ENCODE results near the gene SMCP. TPM values are rescaled to one million over a fixed set of nuclear protein-coding genes. Genes with fewer than 3 reads are reported as not detected.

The SMCP gene
- polyA plus RNA-seq, 2 of the 4 experiments (the other 2 are of a cell fraction): not detected

- H3K4me3 ChIP-seq: no peak overlapping the region
- FAIRE-seq (no peak), DNase-seq (ENCODE audit: low read depth in 1 of 2, low spot score in 1 of 2) (peak in 1 of 2 experiments; percentile 48), ATAC-seq (peak; percentile 65 to 68; a peak in 5 of 6 replicates)
- TF ChIP-seq HES2 (IDR thresholded peaks at IDR 0.05) (no peak), KDM5A (IDR thresholded peaks at IDR 0.05) (no peak), CHD2 (IDR thresholded peaks at IDR 0.05; ENCODE audit: low read length, partially characterized antibody) (no peak), ELK1 (IDR thresholded peaks at IDR 0.05; ENCODE audit: low read depth, low read length) (no peak), CHD4 (IDR thresholded peaks at IDR 0.05; ENCODE audit: borderline replicate concordance) (no peak), USF2 (IDR thresholded peaks at IDR 0.05) (no peak), ZNF302 (CRISPR knock-in tag; IDR thresholded peaks at IDR 0.05) (no peak), ATOH8 (CRISPR knock-in tag; IDR thresholded peaks at IDR 0.05; ENCODE audit: low read depth) (no peak), HDAC2 (IDR thresholded peaks at IDR 0.05) (no peak), FOSB (CRISPR knock-in tag; IDR thresholded peaks at IDR 0.05) (no peak), SMC3 (IDR thresholded peaks at IDR 0.05) (no peak), TP53 (CRISPR knock-in tag; IDR thresholded peaks at IDR 0.05) (no peak), NR3C1 (IDR thresholded peaks at IDR 0.05) (no peak), BCL3 (IDR thresholded peaks at IDR 0.05) (no peak), PHF8 (IDR thresholded peaks at IDR 0.05; ENCODE audit: borderline replicate concordance, low read depth) (no peak), JUNB (IDR thresholded peaks at IDR 0.05) (no peak), MAZ (IDR thresholded peaks at IDR 0.05; ENCODE audit: borderline replicate concordance, low read depth, low read length) (no peak), HMGXB4 (CRISPR knock-in tag; IDR thresholded peaks at IDR 0.05; ENCODE audit: borderline replicate concordance) (no peak), FOSL2 (IDR thresholded peaks at IDR 0.05) (no peak), FOSL2 (CRISPR knock-in tag; IDR thresholded peaks at IDR 0.05) (no peak)
- CTCF ChIA-PET: interaction anchor here (0.9 to 2.1 kb wide), 2 partner anchors 34 to 35 kb away, joined by 6 to 7 read pairs; no protein-coding TSS in a partner anchor
- POLR2A ChIA-PET: no interaction called here
- no peaks in the 10 kb centered on the region for H3K9me3 ChIP-seq
- H3K4me2 ChIP-seq: no peak overlapping the region
- WGBS (ENCODE audit: missing lambda C conversion rate): 6% methylated on average over 5 of the region's 5 CpGs
- H3K27ac ChIP-seq: no peak overlapping the region
- H3K4me1 ChIP-seq: no peaks in the 10 kb centered on the region
Measured at GRCh38 chr1:152906023-152906565, 28.0 kb downstream of the SMCP start.

Data from A549 (cell line).